Large intestine (tissue), 3 donors: ENCODE data around the gene ATP2A3. TPM values are rescaled to one million over a fixed set of nuclear protein-coding genes. Genes with fewer than 3 reads are reported as not detected.

Experiments
- DNase-seq, 2 donors: peaks; one replicate each; pipeline versions ENCODE4 v3.0.0 to v3.0.0-alpha.2; 2013
- H3K27ac ChIP-seq: one replicate; pipeline ENCODE4 v1.5.1; 2013; ENCODE audit warnings: low read length
- H3K27me3 ChIP-seq: 2 replicates; pipeline ENCODE4 v1.6.1; 2013; ENCODE audit warnings: low read length; ENCODE audit not compliant: control insufficient read depth, insufficient read depth
- H3K36me3 ChIP-seq: 2 replicates; pipeline ENCODE4 v1.6.1; 2013; ENCODE audit warnings: low read length; ENCODE audit not compliant: control insufficient read depth, insufficient read depth
- H3K4me1 ChIP-seq: one replicate; pipeline ENCODE4 v1.6.1; 2013; ENCODE audit warnings: low read length; ENCODE audit not compliant: control insufficient read depth, insufficient read depth
- H3K4me3 ChIP-seq: one replicate; pipeline ENCODE4 v1.5.1; 2013; ENCODE audit warnings: low read length
- H3K9me3 ChIP-seq: one replicate; pipeline ENCODE4 v1.6.1; 2013; ENCODE audit warnings: mild to moderate bottlenecking, low read depth, low read length, moderate library complexity; ENCODE audit not compliant: control insufficient read depth
- WGBS: methylation state at CpG from one replicate; pipeline ENCODE4 v1.1.5; 2013; ENCODE audit warnings: low lambda C conversion rate; ENCODE audit not compliant: insufficient coverage; 5-methylcytosine and 5-hydroxymethylcytosine counted together
- polyA plus RNA-seq: library from polyadenylated mRNA; unstranded; fragments of 120-200 nt; gene quantifications from one replicate; pipeline ENCODE4 v1.2.1, GENCODE V29; 2013

The ATP2A3 gene
- polyA plus RNA-seq, 1 donor, result 44.4 TPM

DNA sequence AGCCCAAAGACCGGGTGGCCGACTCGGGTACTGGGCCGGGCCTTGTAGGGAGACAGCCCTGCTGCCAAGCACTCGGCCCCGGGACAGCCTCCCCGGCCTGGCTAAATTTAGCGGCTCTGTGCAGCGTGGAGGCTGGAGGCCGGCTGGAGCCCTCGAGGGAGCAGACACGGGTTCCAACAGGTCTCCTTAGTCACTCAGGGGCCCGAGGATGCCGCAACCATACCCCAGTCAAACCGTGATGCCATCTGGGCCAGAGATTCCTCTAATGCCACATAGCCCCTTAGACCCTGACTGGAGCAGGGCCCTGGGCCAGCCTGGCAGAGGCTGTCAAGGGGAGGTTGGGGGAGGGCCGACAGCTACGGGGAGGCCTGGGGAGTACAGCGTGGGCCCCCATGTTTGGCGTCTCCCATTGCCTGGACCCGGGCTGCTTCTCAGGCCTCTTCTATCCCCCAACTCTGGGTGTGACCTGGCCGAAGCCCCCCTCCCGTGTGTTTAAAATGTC is 45.1 kb downstream of the ATP2A3 start:
- Histone ChIP-seq H3K27ac (peak overlapping the region; percentile 70), H3K27me3 (no peaks in the 10 kb centered on the region), H3K4me3 (no peak overlapping the region), H3K36me3 (peaks cover 3% of the 10 kb centered on the region), H3K4me1 (peaks cover 45% of the 10 kb centered on the region), H3K9me3 (peaks cover 4% of the 10 kb centered on the region)
- DNase-seq, result no peak
- WGBS, result no CpG with 5 or more reads among the region's 22 CpGs

GRCh38 chr17:3918372-3919122 is 45.7 kb downstream of the ATP2A3 start:
- H3K4me1 ChIP-seq, result peaks cover 45% of the 10 kb centered on the region
- no peak overlapping the region for H3K4me3 ChIP-seq
- WGBS, result no CpG with 5 or more reads among the region's 8 CpGs
- H3K36me3 ChIP-seq, result no peaks in the 10 kb centered on the region
- DNase-seq, result peak in 1 of 2 donors; percentile 58
- peaks cover 4% of the 10 kb centered on the region for H3K9me3 ChIP-seq
- no peaks in the 10 kb centered on the region for H3K27me3 ChIP-seq
- H3K27ac ChIP-seq, result peak overlapping the region; percentile 70

DNA sequence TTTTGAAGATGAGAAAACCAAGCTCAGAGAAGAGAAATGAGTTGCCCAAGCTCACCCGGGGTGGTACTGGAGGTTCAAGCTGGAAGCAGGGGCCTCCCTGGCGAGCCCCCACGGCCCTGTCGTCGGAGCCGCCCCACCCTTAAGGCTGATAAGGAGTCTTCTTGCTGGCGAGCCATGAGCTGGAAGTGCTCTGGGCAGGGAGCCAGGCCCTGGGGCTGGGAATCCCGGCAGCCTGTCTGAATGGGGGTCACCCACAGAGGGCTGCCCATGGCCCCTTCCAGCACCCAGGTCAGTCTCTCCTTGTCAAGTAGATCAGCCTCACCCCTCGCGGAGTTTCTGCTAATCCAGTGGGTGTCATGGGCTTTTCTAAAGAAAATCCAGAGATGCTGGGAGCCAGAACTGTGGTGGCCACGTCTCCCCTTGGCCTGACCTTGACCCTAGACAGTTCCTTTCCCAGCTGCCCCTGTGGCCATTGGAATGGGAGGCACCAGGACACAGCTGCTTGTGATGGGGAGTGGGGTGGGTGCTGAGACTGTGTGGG is 46.8 kb downstream of the ATP2A3 start:
- no peak overlapping the region for H3K4me3 ChIP-seq
- no peaks in the 10 kb centered on the region for H3K27me3 ChIP-seq
- H3K4me1 ChIP-seq, result peaks cover 45% of the 10 kb centered on the region
- no CpG with 5 or more reads among the region's 11 CpGs for WGBS
- peak overlapping the region; percentile 89 for H3K27ac ChIP-seq
- no peaks in the 10 kb centered on the region for H3K36me3 ChIP-seq
- peaks cover 4% of the 10 kb centered on the region for H3K9me3 ChIP-seq
- DNase-seq, result peak; percentile 76 to 87

- Histone ChIP-seq H3K36me3 (peaks cover 1% of the 10 kb centered on the region), H3K27ac (peak overlapping the region; percentile 89), H3K4me1 (peaks cover 46% of the 10 kb centered on the region), H3K4me3 (no peak overlapping the region), H3K9me3 (peaks cover 4% of the 10 kb centered on the region), H3K27me3 (no peaks in the 10 kb centered on the region)
- DNase-seq, result no peak
- no CpG with 5 or more reads among the region's 10 CpGs for WGBS
Observed at GRCh38 chr17:3916825-3917224, 47.4 kb downstream of the ATP2A3 start.

DNA sequence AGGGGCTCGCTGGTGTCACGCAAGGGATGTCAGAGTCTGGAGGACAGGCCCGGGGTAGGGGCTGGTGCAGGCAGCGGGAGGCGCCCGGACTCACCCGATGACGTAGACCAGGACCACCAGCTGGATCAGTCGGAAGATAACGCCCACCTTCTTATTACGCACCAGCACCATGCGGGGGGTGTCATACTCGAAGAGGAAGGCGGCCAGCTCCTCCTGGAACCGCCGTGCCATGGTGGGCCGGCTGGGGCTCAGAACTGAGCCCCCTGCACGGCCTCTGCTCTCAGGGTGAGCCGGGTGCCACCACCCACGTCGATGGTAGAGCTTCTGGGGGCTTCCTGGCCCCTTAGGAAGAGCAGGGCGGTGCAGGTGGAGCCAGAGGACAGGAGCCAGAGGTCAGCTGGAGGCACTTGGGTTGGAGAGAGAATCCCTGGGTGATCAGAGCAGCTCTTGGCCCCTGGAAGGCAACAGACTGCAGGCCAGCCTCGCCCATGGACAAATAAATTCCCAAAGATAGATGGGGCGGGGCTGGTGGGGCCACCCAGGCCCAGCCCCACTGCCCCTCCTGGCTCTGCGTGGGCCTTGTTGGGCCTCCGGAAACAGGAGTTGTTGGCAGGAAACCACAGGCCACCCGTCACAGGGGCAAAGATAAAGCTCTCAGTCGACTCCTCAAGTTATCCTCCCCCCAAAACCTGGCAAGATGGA is 48.1 kb downstream of the ATP2A3 start, which contains the start of gene P2RX1:
P2RX1 (minus strand) TSS at position 471 of the 702 bp plus-strand sequence; CDS start at position 231, 240 bp downstream.
- Histone ChIP-seq H3K4me3 (peak within 1 kb of the TSS; percentile 55), H3K27me3 (no peaks in the 10 kb centered on the region), H3K9me3 (peaks cover 4% of the 10 kb centered on the region), H3K27ac (peak within 1 kb of the TSS; percentile 89), H3K36me3 (peaks cover 3% of the 10 kb centered on the region), H3K4me1 (peaks cover 49% of the 10 kb centered on the region)
- WGBS, result no CpG with 5 or more reads among the region's 28 CpGs
- DNase-seq, result peak; percentile 73 to 87

- Histone ChIP-seq H3K36me3 (peaks cover 3% of the 10 kb centered on the region), H3K9me3 (peaks cover 4% of the 10 kb centered on the region), H3K27ac (peak overlapping the region; percentile 89), H3K27me3 (no peaks in the 10 kb centered on the region), H3K4me3 (peak overlapping the region; percentile 55), H3K4me1 (peaks cover 49% of the 10 kb centered on the region)
- no CpG with 5 or more reads among the region's 13 CpGs for WGBS
- no peak for DNase-seq
Observed at GRCh38 chr17:3915581-3915994, 48.6 kb downstream of the ATP2A3 start.

GRCh38 chr17:3914312-3914670 is 49.9 kb downstream of the ATP2A3 start:
- H3K4me3 ChIP-seq, result peak overlapping the region; percentile 55
- H3K9me3 ChIP-seq, result peaks cover 4% of the 10 kb centered on the region
- DNase-seq, result no peak
- H3K4me1 ChIP-seq, result peaks cover 46% of the 10 kb centered on the region
- peaks cover 3% of the 10 kb centered on the region for H3K36me3 ChIP-seq
- H3K27me3 ChIP-seq, result no peaks in the 10 kb centered on the region
- peak overlapping the region; percentile 43 for H3K27ac ChIP-seq
- WGBS, result no CpG with 5 or more reads among the region's 10 CpGs

DNA sequence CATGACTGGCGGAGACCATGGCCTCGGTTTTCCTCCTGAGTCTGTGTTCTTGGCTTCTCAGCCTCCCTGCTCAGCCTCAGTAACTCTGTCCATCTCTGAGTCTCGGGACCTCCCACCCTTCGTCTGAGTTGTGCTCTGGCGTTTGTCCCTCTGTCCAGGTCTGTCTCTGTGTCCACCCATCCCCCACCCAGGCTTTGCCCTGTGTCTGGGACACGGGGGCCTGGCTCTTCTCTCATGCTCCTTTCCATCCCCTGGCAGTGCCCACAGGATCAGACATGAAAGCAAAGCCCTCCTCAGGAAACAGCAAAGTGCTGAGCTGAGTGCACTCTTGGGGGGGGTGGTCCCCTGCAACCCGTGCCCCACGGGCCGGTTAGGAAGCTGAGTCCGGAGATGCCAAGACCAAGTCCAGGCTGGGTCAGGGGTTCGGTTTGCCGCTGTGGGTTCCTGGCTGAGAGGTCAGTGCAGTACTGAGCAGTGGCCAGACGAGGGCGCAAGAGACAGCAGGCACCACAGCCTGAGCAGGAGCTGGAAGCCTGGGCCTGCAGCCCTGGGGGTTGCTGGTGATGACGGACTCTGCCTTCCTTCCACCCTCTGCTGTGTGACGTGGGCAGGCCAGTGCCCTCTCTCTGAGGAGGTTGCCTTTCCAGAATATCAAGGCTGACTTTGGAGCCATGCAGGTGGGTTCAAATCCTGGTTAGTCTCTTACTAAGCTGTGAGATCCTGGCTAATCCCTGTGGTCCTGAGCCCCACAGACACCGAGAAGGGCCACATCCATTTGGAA is 50.5 kb downstream of the ATP2A3 start:
- Histone ChIP-seq H3K27ac (peak overlapping the region; percentile 43), H3K4me1 (peaks cover 40% of the 10 kb centered on the region), H3K27me3 (no peaks in the 10 kb centered on the region), H3K9me3 (peaks cover 4% of the 10 kb centered on the region), H3K4me3 (peak overlapping the region; percentile 55), H3K36me3 (peaks cover 3% of the 10 kb centered on the region)
- DNase-seq, result peak; percentile 73 to 78
- WGBS, result no CpG with 5 or more reads among the region's 17 CpGs

GRCh38 chr17:3912827-3913226 is 51.4 kb downstream of the ATP2A3 start:
- Histone ChIP-seq H3K36me3 (peaks cover 3% of the 10 kb centered on the region), H3K4me3 (no peak overlapping the region), H3K9me3 (peaks cover 4% of the 10 kb centered on the region), H3K4me1 (peaks cover 34% of the 10 kb centered on the region), H3K27me3 (no peaks in the 10 kb centered on the region), H3K27ac (no peak overlapping the region)
- no peak for DNase-seq
- 100% methylated on average over 1 of the region's 2 CpGs for WGBS
